HepG2 (cell line): ENCODE data around the gene USP24.

Experiments used
- EP300 ChIP-seq, 3 experiments: sonication (generic) in 1 of 3; formaldehyde crosslinking in 1 of 3; IDR thresholded peaks; 2 replicates each; pipeline versions ENCODE4 v1.5.1 to v1.6.1; 2011 to 2020; ENCODE audit warnings: low read depth in 2 of 3, low read length in 2 of 3, borderline replicate concordance in 1 of 3, improper control_type of control experiment in 1 of 3, mild to moderate bottlenecking in 1 of 3, missing genetic modification reagents in 1 of 3, moderate library complexity in 1 of 3
- ESRRA ChIP-seq: sonication (generic); formaldehyde crosslinking; IDR thresholded peaks from 2 replicates; pipeline ENCODE4 v1.5.1; 2020; ENCODE audit warnings: mild to moderate bottlenecking, low read depth, missing genetic modification reagents
- FOXA1 ChIP-seq, 2 experiments: fragments of 450-650 bp in 1 of 2; sonication (generic) in 1 of 2; formaldehyde crosslinking in 1 of 2; IDR thresholded peaks; 2 replicates each; pipeline versions ENCODE4 v1.4.0 to v1.6.1; 2016 to 2020; ENCODE audit warnings: missing genetic modification reagents in 1 of 2
- KAT2B ChIP-seq: fragments of 150-350 bp; IDR thresholded peaks from 2 replicates; pipeline ENCODE4 v1.6.1; 2014; ENCODE audit warnings: low read depth, low read length, borderline replicate concordance
- NCOA5 ChIP-seq: sonication (generic); formaldehyde crosslinking; IDR thresholded peaks from 2 replicates; pipeline ENCODE4 v1.4.0; 2020; ENCODE audit warnings: missing genetic modification reagents
- ONECUT2 ChIP-seq: sonication (generic); formaldehyde crosslinking; IDR thresholded peaks from 2 replicates; pipeline ENCODE4 v1.4.0; 2020; ENCODE audit warnings: missing genetic modification reagents
- POLR2AphosphoS5 ChIP-seq: IDR thresholded peaks from 2 replicates; pipeline ENCODE4 v1.6.1; 2012; ENCODE audit warnings: low read depth, low read length
- SIX1 ChIP-seq: sonication (generic); formaldehyde crosslinking; IDR thresholded peaks from 2 replicates; pipeline ENCODE4 v1.4.0; 2020; ENCODE audit warnings: missing genetic modification reagents, borderline replicate concordance
- SRSF9 ChIP-seq: fragments of 200-400 bp; formaldehyde crosslinking; IDR thresholded peaks from 2 replicates; pipeline ENCODE4 v1.6.1; 2018; ENCODE audit warnings: borderline replicate concordance, mild to moderate bottlenecking, low read depth, low read length; ENCODE audit not compliant: insufficient read depth, poor library complexity, severe bottlenecking
- ZNF274 ChIP-seq: sonication (generic); formaldehyde crosslinking; IDR thresholded peaks from 2 replicates; pipeline ENCODE4 v1.5.1; 2020; ENCODE audit warnings: mild to moderate bottlenecking, missing genetic modification reagents
- ZNF589 ChIP-seq: sonication (generic); formaldehyde crosslinking; conservative IDR thresholded peaks from 2 replicates; pipeline ENCODE4 v1.8.0; 2022; ENCODE audit warnings: mild to moderate bottlenecking, moderate library complexity, missing genetic modification reagents
- TF ChIP-seq, protein P1 (sequence below): sonication (generic); formaldehyde crosslinking; IDR thresholded peaks from 2 replicates; pipeline ENCODE4 v1.5.0; 2020; ENCODE audit warnings: mild to moderate bottlenecking, missing genetic modification reagents, moderate library complexity
- TF ChIP-seq, protein P2 (sequence below): IDR thresholded peaks from 2 replicates; pipeline ENCODE4 v1.6.1; 2016; ENCODE audit warnings: control low read depth
- TF ChIP-seq, protein P3 (sequence below): sonication (generic); formaldehyde crosslinking; IDR thresholded peaks from 2 replicates; pipeline ENCODE4 v1.9.0; 2022; ENCODE audit warnings: missing genetic modification reagents, mild to moderate bottlenecking, borderline replicate concordance

DNA sequence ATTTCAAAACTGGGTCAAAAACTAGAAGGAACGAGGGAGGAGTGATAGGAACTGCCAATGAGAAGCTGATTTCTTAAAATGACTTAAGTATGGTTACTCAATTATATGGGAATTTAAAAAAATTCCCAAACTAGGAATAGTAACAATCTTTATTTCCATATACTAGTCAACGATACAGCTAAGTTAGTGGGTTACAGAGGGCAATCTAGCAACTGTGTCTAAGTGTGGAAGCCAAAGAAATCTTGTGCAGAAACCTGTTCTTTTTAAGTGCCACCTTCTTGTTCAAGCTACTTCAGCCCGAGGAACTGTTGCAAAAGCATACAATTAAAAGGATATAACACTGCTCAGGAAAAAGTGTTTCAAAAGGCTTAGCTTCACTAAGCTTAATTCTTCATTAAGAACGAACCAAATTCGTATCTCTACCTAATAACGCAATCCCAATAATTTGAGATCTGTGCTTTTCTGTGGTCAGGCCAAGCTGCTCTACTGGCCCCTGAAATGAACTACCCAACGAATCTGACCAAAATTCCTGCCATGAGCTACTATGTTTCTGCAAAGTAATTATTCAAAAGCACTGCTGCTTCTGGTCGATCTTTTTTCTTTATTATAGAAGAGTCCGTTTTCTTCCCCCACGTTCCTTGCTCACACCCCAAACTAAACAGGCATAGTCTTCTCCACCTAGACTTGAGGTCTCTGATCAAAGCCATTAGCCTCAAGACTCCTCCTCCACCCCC, 1.8 kb downstream of the USP24 start:
- TF ChIP-seq, protein P1, sequence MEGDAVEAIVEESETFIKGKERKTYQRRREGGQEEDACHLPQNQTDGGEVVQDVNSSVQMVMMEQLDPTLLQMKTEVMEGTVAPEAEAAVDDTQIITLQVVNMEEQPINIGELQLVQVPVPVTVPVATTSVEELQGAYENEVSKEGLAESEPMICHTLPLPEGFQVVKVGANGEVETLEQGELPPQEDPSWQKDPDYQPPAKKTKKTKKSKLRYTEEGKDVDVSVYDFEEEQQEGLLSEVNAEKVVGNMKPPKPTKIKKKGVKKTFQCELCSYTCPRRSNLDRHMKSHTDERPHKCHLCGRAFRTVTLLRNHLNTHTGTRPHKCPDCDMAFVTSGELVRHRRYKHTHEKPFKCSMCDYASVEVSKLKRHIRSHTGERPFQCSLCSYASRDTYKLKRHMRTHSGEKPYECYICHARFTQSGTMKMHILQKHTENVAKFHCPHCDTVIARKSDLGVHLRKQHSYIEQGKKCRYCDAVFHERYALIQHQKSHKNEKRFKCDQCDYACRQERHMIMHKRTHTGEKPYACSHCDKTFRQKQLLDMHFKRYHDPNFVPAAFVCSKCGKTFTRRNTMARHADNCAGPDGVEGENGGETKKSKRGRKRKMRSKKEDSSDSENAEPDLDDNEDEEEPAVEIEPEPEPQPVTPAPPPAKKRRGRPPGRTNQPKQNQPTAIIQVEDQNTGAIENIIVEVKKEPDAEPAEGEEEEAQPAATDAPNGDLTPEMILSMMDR: no peak
- TF ChIP-seq EP300 (IDR thresholded peaks at IDR 0.05; ENCODE audit: low read depth in 2 of 2, low read length in 2 of 2) (no peak), EP300 (CRISPR knock-in tag; IDR thresholded peaks at IDR 0.05; ENCODE audit: borderline replicate concordance) (no peak), ONECUT2 (CRISPR knock-in tag) (no peak), KAT2B (no peak), ZNF274 (CRISPR knock-in tag) (no peak), SIX1 (CRISPR knock-in tag) (no peak), POLR2AphosphoS5 (no peak), ESRRA (no peak), FOXA1 (IDR thresholded peaks at IDR 0.05) (no peak), FOXA1 (CRISPR knock-in tag; IDR thresholded peaks at IDR 0.05) (no peak), ZNF589 (no peak), SRSF9 (no peak), NCOA5 (CRISPR knock-in tag) (no peak)
- TF ChIP-seq, protein P2, sequence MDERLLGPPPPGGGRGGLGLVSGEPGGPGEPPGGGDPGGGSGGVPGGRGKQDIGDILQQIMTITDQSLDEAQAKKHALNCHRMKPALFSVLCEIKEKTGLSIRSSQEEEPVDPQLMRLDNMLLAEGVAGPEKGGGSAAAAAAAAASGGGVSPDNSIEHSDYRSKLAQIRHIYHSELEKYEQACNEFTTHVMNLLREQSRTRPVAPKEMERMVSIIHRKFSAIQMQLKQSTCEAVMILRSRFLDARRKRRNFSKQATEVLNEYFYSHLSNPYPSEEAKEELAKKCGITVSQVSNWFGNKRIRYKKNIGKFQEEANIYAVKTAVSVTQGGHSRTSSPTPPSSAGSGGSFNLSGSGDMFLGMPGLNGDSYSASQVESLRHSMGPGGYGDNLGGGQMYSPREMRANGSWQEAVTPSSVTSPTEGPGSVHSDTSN (CRISPR knock-in tag): no peak
- TF ChIP-seq, protein P3, sequence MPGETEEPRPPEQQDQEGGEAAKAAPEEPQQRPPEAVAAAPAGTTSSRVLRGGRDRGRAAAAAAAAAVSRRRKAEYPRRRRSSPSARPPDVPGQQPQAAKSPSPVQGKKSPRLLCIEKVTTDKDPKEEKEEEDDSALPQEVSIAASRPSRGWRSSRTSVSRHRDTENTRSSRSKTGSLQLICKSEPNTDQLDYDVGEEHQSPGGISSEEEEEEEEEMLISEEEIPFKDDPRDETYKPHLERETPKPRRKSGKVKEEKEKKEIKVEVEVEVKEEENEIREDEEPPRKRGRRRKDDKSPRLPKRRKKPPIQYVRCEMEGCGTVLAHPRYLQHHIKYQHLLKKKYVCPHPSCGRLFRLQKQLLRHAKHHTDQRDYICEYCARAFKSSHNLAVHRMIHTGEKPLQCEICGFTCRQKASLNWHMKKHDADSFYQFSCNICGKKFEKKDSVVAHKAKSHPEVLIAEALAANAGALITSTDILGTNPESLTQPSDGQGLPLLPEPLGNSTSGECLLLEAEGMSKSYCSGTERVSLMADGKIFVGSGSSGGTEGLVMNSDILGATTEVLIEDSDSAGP (CRISPR knock-in tag): no peak
